ENCODE results near the gene OGDH. TPM values are rescaled to one million over a fixed set of nuclear protein-coding genes. Genes with fewer than 3 reads are reported as not detected.

The OGDH gene
- total RNA-seq, 2 experiments from 2014 or later: 78.6 to 85.6 TPM

GRCh38 chr7:44646921-44647636 lies 40.7 kb downstream of the OGDH start:
- ChIA-PET POLR2A (interaction anchor here (0.9 to 1.5 kb wide), 4 partner anchors 9 to 64 kb away, joined by 3 to 4 read pairs (median 4); no protein-coding TSS in a partner anchor), CTCF (interaction anchor here (1.4 kb wide), 1 partner anchor 22 kb away, joined by 3 read pairs; no protein-coding TSS in a partner anchor)
- Mint-ChIP-seq H3K4me1 (ENCODE audit: low read depth) (peaks cover 3% of the 10 kb centered on the region), H3K27ac (no peak overlapping the region), H3K36me3 (ENCODE audit: low read depth) (peaks cover 26% of the 10 kb centered on the region), H3K4me3 (no peak overlapping the region), H3K27me3 (no peaks in the 10 kb centered on the region), H3K9me3 (no peaks in the 10 kb centered on the region)
- intact Hi-C loops (cut with micrococcal nuclease): no loop called here
- DNase-seq: no peak
- no peak for TF ChIP-seq CTCF (IDR thresholded peaks at IDR 0.05)
- ATAC-seq: no peak

GRCh38 chr7:44647981-44648714 lies 41.7 kb downstream of the OGDH start:
- DNase-seq (no peak), ATAC-seq (no peak)
- no peak for TF ChIP-seq CTCF (IDR thresholded peaks at IDR 0.05)
- H3K4me3 Mint-ChIP-seq: no peak overlapping the region
- CTCF ChIA-PET: no interaction called here
- POLR2A ChIA-PET: interaction anchor here (0.8 to 1.5 kb wide), 5 partner anchors 8 to 67 kb away, joined by 3 to 4 read pairs (median 3); no protein-coding TSS in a partner anchor
- intact Hi-C loops (cut with micrococcal nuclease): no loop called here
- peaks cover 26% of the 10 kb centered on the region for H3K36me3 Mint-ChIP-seq (ENCODE audit: low read depth)
- no peaks in the 10 kb centered on the region for H3K27me3 Mint-ChIP-seq
- peaks cover 3% of the 10 kb centered on the region for H3K4me1 Mint-ChIP-seq (ENCODE audit: low read depth)
- no peaks in the 10 kb centered on the region for H3K9me3 Mint-ChIP-seq
- no peak overlapping the region for H3K27ac Mint-ChIP-seq

DNA sequence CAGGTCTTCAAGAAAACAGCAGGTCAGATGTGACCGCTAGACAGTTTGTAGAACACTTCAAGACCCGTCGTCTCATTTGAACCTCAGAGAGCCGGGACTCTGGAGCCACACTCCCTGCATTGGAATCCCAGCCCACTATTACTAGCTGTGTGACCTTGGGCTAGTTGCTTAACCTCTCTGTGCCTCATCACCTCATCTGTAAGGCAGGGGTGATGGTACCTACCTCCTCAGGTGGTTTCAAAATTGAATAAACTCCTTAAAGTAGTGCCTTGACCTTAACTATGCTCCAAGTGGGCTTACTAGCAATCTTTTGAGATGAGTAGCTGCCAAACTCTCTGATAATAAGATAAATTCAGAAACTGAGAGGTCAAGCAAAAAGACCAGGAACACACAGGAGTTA lies 43.8 kb downstream of the OGDH start:
- DNase-seq (no peak), ATAC-seq (no peak)
- intact Hi-C loops (cut with micrococcal nuclease): no loop called here
- Mint-ChIP-seq H3K27ac (no peak overlapping the region), H3K27me3 (no peaks in the 10 kb centered on the region), H3K4me3 (no peak overlapping the region), H3K36me3 (ENCODE audit: low read depth) (peaks cover 31% of the 10 kb centered on the region), H3K9me3 (no peaks in the 10 kb centered on the region), H3K4me1 (ENCODE audit: low read depth) (peaks cover 2% of the 10 kb centered on the region)
- ChIA-PET CTCF (interaction anchor here (0.9 kb wide), 1 partner anchor 15 kb away, joined by 3 read pairs; no protein-coding TSS in a partner anchor), POLR2A (no interaction called here)
- no peak for TF ChIP-seq CTCF (IDR thresholded peaks at IDR 0.05)

DNA sequence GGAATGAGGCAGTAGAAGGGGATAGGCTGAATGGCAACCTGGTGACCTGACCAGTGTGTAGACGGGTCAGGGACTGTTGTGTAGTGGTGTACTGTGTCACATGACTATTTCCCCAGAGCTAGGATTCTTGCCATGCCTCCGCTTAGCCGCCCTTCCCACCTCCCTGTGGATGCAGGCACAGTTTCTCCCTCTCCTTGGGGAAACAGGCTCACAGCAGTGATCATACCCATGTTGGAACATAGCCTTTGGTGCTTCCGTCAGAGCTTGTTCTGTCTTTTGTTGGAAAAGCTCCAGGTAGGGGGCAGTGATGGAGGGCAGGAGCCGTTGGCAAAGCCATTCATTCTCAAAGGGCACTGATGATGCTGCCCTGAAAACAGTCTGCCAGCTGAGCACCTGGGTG lies 44.3 kb downstream of the OGDH start:
- Mint-ChIP-seq H3K27me3 (no peaks in the 10 kb centered on the region), H3K4me1 (ENCODE audit: low read depth) (peaks cover 2% of the 10 kb centered on the region), H3K36me3 (ENCODE audit: low read depth) (peaks cover 29% of the 10 kb centered on the region), H3K27ac (no peak overlapping the region), H3K9me3 (no peaks in the 10 kb centered on the region), H3K4me3 (no peak overlapping the region)
- no peak for TF ChIP-seq CTCF (IDR thresholded peaks at IDR 0.05)
- intact Hi-C loops (cut with micrococcal nuclease): no loop called here
- ATAC-seq (no peak), DNase-seq (no peak)
- POLR2A ChIA-PET: interaction anchor here (0.9 kb wide), 1 partner anchor 69 kb away, joined by 3 read pairs; the partner anchor contains the start of gene TMED4
- CTCF ChIA-PET: interaction anchor here (0.9 kb wide), 1 partner anchor 15 kb away, joined by 3 read pairs; no protein-coding TSS in a partner anchor

- DNase-seq (no peak), ATAC-seq (no peak)
- Mint-ChIP-seq H3K36me3 (ENCODE audit: low read depth) (peaks cover 41% of the 10 kb centered on the region), H3K9me3 (no peaks in the 10 kb centered on the region), H3K4me1 (ENCODE audit: low read depth) (peaks cover 2% of the 10 kb centered on the region), H3K27me3 (no peaks in the 10 kb centered on the region), H3K27ac (no peak overlapping the region), H3K4me3 (no peak overlapping the region)
- CTCF ChIA-PET: no interaction called here
- no peak for TF ChIP-seq CTCF (IDR thresholded peaks at IDR 0.05)
- POLR2A ChIA-PET: no interaction called here
- intact Hi-C loops (cut with micrococcal nuclease): no loop called here
Observed at GRCh38 chr7:44652535-44652934, 46.1 kb downstream of the OGDH start.

Measured in activated CD8-positive, alpha-beta T cell treated with anti-CD3 and anti-CD28 coated beads for 36 hours (primary cell).